ENCODE data around the gene ARMH4.

The ARMH4 gene

DNA sequence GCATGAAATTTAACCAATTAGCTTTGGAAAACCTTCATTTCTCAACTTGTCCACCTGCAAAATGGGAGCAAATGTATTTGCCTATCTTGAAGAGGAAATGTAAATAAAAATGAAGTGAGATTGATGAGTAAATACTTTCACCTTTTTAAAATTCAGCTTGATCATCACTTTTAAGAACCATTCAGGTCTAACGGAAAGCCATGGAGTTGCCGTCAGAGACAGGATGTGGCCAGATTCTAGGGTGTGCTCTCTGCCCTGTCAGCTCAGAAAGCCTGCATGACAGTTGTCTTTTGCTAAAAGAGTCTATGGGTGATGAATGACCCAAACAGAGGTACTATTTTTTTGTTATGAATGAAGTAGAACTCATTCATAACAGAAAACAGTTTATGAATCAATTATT, 181.8 kb downstream of the ARMH4 start:
- no peak for DNase-seq (ENCODE audit: low read depth in 4 of 4, low spot score in 1 of 4)

GRCh38 chr14:57963071-57963470, 188.9 kb downstream of the ARMH4 start:
- DNase-seq (ENCODE audit: low read depth in 4 of 4, low spot score in 1 of 4) = no peak

GRCh38 chr14:57962325-57963035, 189.5 kb downstream of the ARMH4 start:
- DNase-seq (ENCODE audit: low read depth in 4 of 4, low spot score in 1 of 4) = no peak

DNA sequence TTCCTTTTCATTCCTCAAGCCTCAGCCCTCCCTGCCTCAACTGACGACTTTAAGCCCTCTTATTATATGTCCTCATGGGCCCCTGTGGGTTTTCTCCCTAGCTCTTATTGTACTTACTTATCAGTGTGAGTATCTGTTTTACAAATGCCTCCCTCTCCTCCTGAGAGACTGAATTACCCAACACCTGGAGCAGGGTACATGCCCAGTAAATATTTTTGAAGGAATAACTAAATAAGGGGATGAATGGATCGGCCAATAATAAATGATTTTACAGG, 190.3 kb downstream of the ARMH4 start:
- DNase-seq (ENCODE audit: low read depth in 4 of 4, low spot score in 1 of 4) = no peak

- DNase-seq (ENCODE audit: low read depth in 4 of 4, low spot score in 1 of 4) = no peak
These were observed 190.8 kb downstream of the ARMH4 start for GRCh38 chr14:57960946-57961785.

DNA sequence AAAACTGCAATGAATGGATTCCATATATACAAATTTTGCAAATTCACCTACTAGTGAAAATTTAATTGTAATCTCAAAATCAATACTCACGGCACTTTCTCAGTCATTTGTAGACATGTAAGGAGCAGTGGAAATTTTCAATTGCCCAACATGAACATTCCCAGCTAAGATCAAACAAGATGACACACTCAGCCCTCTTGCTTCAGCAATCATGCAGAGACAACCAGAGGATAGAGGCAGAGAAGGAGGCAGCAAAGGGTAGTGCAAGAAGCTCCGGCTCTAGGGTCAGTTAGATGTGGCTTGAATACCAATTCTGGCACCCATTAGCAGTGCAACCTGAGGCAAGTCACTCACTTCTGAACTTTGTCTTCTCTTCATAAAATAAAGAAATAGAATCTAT, 194.6 kb downstream of the ARMH4 start:
- DNase-seq (ENCODE audit: low read depth in 4 of 4, low spot score in 1 of 4) = no peak
